ENCODE measurements around the gene LRBA. TPM values are rescaled to one million over a fixed set of nuclear protein-coding genes. Genes with fewer than 3 reads are reported as not detected.
A peak's percentile ranks its signal among the peaks of the same experiment; 100 is the strongest.

Gene LRBA
- total RNA-seq, 1 experiment from 2014 or later: 69.1 TPM

DNA sequence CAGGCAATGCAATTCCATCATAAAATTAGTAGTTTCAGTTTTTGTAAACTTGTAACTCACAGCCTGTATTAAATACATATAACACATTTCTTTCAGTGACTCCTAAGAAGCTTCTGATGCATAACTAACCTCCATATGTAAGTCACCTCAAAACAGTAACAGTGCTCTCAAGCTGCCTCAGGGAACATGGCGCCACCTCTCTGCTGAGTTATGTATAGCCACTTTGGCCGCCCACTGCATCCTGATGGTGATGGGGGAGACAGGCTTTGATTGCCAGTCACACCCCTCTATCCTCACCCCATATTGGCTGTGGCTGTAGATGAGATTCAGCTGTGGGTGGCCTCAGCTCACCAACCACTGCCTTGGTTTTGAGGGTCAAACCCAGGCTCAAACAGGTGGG is 54.3 kb downstream of the LRBA start:
- DNase-seq (ENCODE audit: low spot score) (peak; percentile 69), ATAC-seq (peak; percentile 98)
- H3K36me3 Mint-ChIP-seq: peaks cover 47% of the 10 kb centered on the region
- H3K9me3 Mint-ChIP-seq: peaks cover 40% of the 10 kb centered on the region
- H3K4me1 Mint-ChIP-seq: peaks cover 4% of the 10 kb centered on the region
- peak overlapping the region; percentile 7; the same call in 1 of the 2 replicates for H3K27ac Mint-ChIP-seq
- POLR2A ChIA-PET: interaction anchor here (1.3 kb wide), 1 partner anchor 54 kb away, joined by 4 read pairs; the partner anchor contains the start of gene LRBA
- H3K27me3 Mint-ChIP-seq (ENCODE audit: low read depth): peaks cover 7% of the 10 kb centered on the region
- H3K4me3 Mint-ChIP-seq: no peak overlapping the region
- CTCF ChIA-PET: interaction anchor here (0.6 to 3.2 kb wide), 13 partner anchors 8 to 914 kb away, joined by 3 to 20 read pairs (median 5); no protein-coding TSS in a partner anchor
- TF ChIP-seq OVOL2 (CRISPR knock-in tag; IDR thresholded peaks at IDR 0.05; ENCODE audit: borderline replicate concordance) (no peak), ELF4 (CRISPR knock-in tag; IDR thresholded peaks at IDR 0.05; ENCODE audit: low read depth) (no peak), MXD4 (CRISPR knock-in tag; IDR thresholded peaks at IDR 0.05; ENCODE audit: borderline replicate concordance) (no peak), ETV6 (CRISPR knock-in tag; IDR thresholded peaks at IDR 0.05) (no peak), ZBTB21 (CRISPR knock-in tag; IDR thresholded peaks at IDR 0.05; ENCODE audit: borderline replicate concordance) (no peak), FOXK1 (CRISPR knock-in tag; IDR thresholded peaks at IDR 0.05) (no peak), TEAD4 (CRISPR knock-in tag; IDR thresholded peaks at IDR 0.05) (no peak), ZNF138 (CRISPR knock-in tag; conservative IDR thresholded peaks at IDR 0.05) (no peak), ZNF416 (CRISPR knock-in tag; IDR thresholded peaks at IDR 0.05) (peak; percentile 52; the same call in 1 of the 2 replicates), SMAD4 (CRISPR knock-in tag; IDR thresholded peaks at IDR 0.05) (no peak), EMX1 (CRISPR knock-in tag; IDR thresholded peaks at IDR 0.05) (no peak)
- TF ChIP-seq, protein P1, sequence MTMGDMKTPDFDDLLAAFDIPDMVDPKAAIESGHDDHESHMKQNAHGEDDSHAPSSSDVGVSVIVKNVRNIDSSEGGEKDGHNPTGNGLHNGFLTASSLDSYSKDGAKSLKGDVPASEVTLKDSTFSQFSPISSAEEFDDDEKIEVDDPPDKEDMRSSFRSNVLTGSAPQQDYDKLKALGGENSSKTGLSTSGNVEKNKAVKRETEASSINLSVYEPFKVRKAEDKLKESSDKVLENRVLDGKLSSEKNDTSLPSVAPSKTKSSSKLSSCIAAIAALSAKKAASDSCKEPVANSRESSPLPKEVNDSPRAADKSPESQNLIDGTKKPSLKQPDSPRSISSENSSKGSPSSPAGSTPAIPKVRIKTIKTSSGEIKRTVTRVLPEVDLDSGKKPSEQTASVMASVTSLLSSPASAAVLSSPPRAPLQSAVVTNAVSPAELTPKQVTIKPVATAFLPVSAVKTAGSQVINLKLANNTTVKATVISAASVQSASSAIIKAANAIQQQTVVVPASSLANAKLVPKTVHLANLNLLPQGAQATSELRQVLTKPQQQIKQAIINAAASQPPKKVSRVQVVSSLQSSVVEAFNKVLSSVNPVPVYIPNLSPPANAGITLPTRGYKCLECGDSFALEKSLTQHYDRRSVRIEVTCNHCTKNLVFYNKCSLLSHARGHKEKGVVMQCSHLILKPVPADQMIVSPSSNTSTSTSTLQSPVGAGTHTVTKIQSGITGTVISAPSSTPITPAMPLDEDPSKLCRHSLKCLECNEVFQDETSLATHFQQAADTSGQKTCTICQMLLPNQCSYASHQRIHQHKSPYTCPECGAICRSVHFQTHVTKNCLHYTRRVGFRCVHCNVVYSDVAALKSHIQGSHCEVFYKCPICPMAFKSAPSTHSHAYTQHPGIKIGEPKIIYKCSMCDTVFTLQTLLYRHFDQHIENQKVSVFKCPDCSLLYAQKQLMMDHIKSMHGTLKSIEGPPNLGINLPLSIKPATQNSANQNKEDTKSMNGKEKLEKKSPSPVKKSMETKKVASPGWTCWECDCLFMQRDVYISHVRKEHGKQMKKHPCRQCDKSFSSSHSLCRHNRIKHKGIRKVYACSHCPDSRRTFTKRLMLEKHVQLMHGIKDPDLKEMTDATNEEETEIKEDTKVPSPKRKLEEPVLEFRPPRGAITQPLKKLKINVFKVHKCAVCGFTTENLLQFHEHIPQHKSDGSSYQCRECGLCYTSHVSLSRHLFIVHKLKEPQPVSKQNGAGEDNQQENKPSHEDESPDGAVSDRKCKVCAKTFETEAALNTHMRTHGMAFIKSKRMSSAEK (CRISPR knock-in tag; IDR thresholded peaks at IDR 0.05; ENCODE audit: borderline replicate concordance): no peak
- TF ChIP-seq, protein P2, sequence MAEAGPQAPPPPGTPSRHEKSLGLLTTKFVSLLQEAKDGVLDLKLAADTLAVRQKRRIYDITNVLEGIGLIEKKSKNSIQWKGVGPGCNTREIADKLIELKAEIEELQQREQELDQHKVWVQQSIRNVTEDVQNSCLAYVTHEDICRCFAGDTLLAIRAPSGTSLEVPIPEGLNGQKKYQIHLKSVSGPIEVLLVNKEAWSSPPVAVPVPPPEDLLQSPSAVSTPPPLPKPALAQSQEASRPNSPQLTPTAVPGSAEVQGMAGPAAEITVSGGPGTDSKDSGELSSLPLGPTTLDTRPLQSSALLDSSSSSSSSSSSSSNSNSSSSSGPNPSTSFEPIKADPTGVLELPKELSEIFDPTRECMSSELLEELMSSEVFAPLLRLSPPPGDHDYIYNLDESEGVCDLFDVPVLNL (CRISPR knock-in tag; IDR thresholded peaks at IDR 0.05; ENCODE audit: borderline replicate concordance, low read depth): no peak
- TF ChIP-seq, protein P3, sequence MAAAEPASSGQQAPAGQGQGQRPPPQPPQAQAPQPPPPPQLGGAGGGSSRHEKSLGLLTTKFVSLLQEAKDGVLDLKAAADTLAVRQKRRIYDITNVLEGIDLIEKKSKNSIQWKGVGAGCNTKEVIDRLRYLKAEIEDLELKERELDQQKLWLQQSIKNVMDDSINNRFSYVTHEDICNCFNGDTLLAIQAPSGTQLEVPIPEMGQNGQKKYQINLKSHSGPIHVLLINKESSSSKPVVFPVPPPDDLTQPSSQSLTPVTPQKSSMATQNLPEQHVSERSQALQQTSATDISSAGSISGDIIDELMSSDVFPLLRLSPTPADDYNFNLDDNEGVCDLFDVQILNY (CRISPR knock-in tag; IDR thresholded peaks at IDR 0.05): no peak
- TF ChIP-seq, protein P4, sequence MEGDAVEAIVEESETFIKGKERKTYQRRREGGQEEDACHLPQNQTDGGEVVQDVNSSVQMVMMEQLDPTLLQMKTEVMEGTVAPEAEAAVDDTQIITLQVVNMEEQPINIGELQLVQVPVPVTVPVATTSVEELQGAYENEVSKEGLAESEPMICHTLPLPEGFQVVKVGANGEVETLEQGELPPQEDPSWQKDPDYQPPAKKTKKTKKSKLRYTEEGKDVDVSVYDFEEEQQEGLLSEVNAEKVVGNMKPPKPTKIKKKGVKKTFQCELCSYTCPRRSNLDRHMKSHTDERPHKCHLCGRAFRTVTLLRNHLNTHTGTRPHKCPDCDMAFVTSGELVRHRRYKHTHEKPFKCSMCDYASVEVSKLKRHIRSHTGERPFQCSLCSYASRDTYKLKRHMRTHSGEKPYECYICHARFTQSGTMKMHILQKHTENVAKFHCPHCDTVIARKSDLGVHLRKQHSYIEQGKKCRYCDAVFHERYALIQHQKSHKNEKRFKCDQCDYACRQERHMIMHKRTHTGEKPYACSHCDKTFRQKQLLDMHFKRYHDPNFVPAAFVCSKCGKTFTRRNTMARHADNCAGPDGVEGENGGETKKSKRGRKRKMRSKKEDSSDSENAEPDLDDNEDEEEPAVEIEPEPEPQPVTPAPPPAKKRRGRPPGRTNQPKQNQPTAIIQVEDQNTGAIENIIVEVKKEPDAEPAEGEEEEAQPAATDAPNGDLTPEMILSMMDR (IDR thresholded peaks at IDR 0.05): peak; percentile 63
- TF ChIP-seq, protein P5, sequence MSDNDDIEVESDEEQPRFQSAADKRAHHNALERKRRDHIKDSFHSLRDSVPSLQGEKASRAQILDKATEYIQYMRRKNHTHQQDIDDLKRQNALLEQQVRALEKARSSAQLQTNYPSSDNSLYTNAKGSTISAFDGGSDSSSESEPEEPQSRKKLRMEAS (CRISPR knock-in tag; IDR thresholded peaks at IDR 0.05): no peak
- TF ChIP-seq, protein P6, sequence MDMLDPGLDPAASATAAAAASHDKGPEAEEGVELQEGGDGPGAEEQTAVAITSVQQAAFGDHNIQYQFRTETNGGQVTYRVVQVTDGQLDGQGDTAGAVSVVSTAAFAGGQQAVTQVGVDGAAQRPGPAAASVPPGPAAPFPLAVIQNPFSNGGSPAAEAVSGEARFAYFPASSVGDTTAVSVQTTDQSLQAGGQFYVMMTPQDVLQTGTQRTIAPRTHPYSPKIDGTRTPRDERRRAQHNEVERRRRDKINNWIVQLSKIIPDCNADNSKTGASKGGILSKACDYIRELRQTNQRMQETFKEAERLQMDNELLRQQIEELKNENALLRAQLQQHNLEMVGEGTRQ (CRISPR knock-in tag; IDR thresholded peaks at IDR 0.05): no peak
